HG03108 (cell line): ENCODE data around the gene MUSK.
"Not testable (repeated sequence)": the region's sequence is repeated elsewhere in the genome, so short reads cannot be mapped to it uniquely, and the experiment has no call there.

Experiments
- ATAC-seq: cut with Tn5 transposase; IDR thresholded peaks from one replicate; pipeline ENCODE4 v1.9.1; 2021; ENCODE audit warnings: moderate library complexity; ENCODE audit not compliant: unreplicated experiment

MUSK gene

DNA sequence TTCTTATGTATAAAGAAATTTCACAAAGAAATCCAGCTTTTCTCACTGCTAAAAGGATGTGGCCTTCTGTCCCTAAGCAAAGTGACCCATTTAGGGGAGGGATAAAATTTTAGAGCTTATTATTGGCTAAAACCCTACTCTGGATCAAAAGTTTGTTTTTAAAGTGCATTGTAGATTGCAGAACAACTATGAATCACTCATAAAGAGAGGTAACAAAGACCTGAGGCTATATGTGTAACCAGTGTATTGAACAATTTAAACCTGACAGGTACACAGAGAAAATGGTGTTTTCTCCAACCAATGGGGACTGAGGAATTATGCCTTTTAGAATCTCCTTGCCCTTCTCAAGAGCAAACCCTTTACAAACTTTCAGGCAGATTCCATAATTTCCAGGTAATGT lies 86.6 kb downstream of the MUSK start:
- no peak for ATAC-seq

GRCh38 chr9:110758201-110758600 lies 89.6 kb downstream of the MUSK start:
- no peak for ATAC-seq

- ATAC-seq = no peak
These were observed 94.2 kb downstream of the MUSK start for GRCh38 chr9:110762783-110763182.

DNA sequence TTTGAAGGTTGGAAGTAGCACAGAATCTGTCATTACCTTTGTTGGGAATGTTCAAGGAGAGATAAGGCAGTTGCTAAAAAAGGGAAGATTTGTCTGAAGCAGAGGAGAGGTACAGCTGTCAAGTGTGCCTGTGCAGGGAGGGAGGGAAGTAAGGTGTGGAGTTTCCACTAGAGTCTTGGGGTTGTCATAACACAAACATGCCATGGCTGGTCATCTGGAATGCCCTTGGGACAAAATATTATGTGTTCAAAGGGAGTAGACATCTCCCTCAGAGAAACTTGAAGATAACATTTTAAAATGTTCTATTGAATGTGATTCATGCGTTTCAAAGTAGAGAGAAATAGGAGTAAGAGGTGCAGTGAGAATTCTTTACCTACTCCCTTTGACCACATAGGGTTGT lies 95.0 kb downstream of the MUSK start:
- no peak for ATAC-seq

DNA sequence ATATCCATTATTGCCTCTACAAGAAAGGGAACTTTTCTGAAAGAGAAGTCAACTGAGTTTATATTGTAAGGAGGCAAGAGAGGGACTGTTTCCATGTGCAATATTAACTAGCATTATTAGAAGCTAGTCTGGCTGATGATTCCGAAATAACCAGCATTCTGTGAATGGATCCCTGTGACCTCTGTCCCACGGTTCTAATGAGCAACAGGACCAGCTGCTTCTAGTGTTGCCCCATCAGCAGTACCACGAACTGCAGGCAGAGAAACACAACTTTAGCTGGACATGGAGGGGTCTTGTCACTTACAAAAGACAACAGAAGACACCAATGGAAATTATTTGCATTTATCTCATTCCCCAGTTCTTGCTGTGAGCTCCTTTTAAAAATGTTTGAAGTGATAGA lies 95.4 kb downstream of the MUSK start:
- no peak for ATAC-seq

DNA sequence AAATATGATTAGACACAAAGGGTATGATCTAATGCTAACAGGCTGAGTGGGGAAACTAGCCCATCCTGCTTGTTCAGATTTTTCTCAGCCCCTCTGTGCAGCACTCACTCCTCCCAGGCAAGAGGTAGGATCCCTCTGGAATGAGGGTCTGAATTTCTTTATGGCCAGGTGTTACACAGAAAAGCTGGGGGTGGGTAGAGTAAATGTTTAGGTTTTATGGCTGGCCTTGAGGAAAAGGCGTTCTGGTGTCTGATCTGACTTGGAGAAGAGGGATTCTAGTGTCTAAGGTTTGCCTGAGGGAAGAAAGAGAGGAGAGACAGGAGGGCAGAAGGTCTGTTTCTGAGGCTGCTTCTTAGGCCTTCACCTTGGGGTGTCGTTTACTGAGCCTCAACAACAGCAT lies 97.3 kb downstream of the MUSK start:
- ATAC-seq = no peak

GRCh38 chr9:110767559-110768063 lies 99.0 kb downstream of the MUSK start:
- no peak for ATAC-seq

GRCh38 chr9:110768886-110769285 lies 100.3 kb downstream of the MUSK start:
- no peak for ATAC-seq

- no peak for ATAC-seq
These were observed 101.1 kb downstream of the MUSK start for GRCh38 chr9:110769667-110770066.

GRCh38 chr9:110775724-110776123 lies 107.1 kb downstream of the MUSK start:
- no peak for ATAC-seq

GRCh38 chr9:110776221-110776620 lies 107.6 kb downstream of the MUSK start:
- ATAC-seq = no peak

- ATAC-seq = no peak
These were observed 108.7 kb downstream of the MUSK start for GRCh38 chr9:110777196-110777875.

GRCh38 chr9:110777876-110778215 lies 109.3 kb downstream of the MUSK start:
- no peak for ATAC-seq

GRCh38 chr9:110782701-110783100 lies 114.1 kb downstream of the MUSK start:
- no peak for ATAC-seq

GRCh38 chr9:110784309-110784708 lies 115.7 kb downstream of the MUSK start:
- ATAC-seq = no peak

DNA sequence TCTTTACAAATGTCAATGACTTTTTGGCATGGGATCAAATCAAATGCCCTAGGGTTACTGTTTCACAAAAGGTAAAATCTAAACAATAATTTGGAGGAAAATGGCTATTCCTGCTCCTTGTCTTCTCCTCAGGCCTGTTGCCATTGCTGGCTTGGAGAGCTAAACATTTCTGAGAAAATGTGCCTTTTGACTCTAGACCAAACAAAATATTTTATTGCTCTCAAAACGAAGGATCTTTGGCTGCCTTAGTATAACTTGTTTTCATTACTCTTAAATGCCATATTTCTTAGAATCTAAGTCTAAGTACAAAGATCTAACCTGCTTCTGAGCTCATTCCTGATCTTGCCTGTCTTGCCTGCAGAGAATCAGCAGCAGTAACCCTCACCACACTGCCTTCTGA lies 116.6 kb downstream of the MUSK start:
- no peak for ATAC-seq

DNA sequence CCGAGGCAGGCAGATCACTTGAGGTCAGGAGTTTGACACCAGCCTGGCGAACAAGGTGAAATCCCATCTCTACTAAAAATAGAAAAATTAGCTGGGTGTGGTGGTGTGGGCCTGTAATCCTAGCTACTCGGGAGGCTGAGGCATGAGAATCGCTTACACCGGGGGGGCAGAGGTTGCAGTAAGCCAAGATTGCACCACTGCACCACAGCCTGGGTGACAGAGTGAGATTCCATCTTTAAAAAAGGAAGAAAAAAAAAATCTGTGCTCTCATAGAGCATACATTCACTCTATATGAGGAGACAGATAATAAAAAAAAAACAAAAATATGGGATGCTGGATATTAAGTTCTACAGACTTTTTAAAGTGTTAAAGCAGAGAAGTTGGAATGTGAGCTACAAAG lies 119.8 kb downstream of the MUSK start:
- ATAC-seq = not testable (repeated sequence)

DNA sequence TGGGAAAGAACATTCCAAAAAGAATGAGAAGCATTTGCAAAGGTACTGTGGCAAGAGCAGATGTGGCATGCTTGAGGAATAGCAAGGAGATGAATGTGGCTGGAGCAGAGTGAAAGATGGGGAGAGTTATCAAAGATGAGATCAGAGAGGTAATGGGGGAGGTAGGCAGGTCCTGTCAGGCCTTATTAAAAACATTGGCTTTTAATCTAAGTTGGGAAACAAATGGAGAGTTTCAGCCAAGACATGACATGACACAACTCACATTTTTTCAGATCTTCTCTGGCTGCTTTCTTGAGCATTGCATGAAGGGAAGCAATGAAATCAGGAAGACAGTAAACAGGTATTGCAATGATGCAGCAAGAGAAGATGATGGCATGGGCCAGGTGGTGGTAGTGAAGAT lies 120.3 kb downstream of the MUSK start:
- no peak for ATAC-seq

DNA sequence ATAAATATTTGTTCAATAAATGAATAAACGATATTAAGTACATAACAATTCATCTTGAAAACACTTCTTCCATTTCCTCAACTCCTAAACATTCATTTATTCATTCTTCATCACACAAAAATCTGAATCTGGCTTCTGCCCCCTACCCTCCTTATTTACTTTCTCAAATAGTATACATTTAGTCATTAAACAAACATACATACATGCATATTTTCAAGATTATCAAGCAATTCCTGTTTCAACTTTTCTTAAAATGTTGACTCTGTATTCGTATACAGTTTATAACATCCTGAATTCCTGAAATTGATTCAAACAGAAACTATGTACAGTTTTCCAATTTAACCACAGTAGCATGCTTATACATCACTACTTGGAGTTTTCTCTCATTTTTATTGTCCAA lies 129.0 kb downstream of the MUSK start:
- no peak for ATAC-seq

GRCh38 chr9:110799396-110799795 lies 130.8 kb downstream of the MUSK start:
- ATAC-seq = no peak

DNA sequence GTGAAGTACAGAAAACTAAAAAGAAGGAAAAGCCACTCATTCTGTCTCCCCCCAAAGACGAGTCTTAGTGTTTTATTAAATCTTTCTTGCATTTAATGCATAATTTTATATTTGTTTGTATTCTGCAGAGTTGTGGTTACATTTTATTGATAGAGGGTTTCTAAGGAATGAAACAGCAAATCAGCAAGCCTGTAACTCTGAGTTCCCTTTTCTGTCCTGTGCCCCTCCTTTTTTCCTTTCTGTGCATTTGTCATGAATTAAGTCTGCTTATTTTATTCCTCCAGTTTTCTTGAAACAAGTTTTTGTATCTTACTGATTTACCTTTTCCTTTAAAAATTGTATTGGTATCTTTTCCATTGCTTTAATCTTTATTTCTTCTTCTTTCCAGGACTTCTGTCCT lies 132.8 kb downstream of the MUSK start:
- ATAC-seq = no peak

- ATAC-seq = no peak
These were observed 133.9 kb downstream of the MUSK start for GRCh38 chr9:110802416-110803035.
